Left colon (tissue), 2 donors: ENCODE measurements around the gene TNNI3. TPM values are rescaled to one million over a fixed set of nuclear protein-coding genes. Genes with fewer than 3 reads are reported as not detected.

Experiments used
- microRNA-seq, 2 donors: library from miRNA; unstranded; fragments of <30 nt; microRNA quantifications; one replicate each; pipeline versions ENCODE4 v1.1.0 to v1.2.0, GENCODE V29; 2020
- total RNA-seq, 2 donors: library from RNA; stranded (reverse); fragmentation: NEBNext Ultra II Directional; extraction: Animal tissue kit (Norgen Biotek cat#: 25700); gene quantifications; one replicate each; pipeline ENCODE4 v1.2.1, GENCODE V29; 2021
- donor health status: DM: no; HTN: no; CAD: no.
- donor health status: DM: yes; HTN: yes; CAD: no.

Gene TNNI3
- total RNA-seq, 2 donors from 2014 or later: 1.1 TPM; not detected in 1

Small RNAs within 50 kb of the gene (microRNA-seq; reads per million reads assigned to microRNA genes)
- 0 reads per million in 2 donors for gene MIR7975

Other genes with a start within 250 kb of the TNNI3 start
- under 1 TPM in 1 of 2 donors, not detected in 1; 0.17 TPM for gene NLRP7, start 210.2 kb downstream of the TNNI3 start, total RNA-seq
- 1 to 10 TPM; 2.0 to 3.8 TPM for gene NLRP2, start 191.4 kb downstream of the TNNI3 start, total RNA-seq
- gene GP6, start 119.5 kb downstream of the TNNI3 start, total RNA-seq: under 1 TPM; 0.28 to 0.49 TPM
- 10 to 100 TPM; 50.5 to 69.3 TPM for gene RDH13, start 94.6 kb downstream of the TNNI3 start, total RNA-seq
- 10 to 100 TPM; 42.1 to 75.9 TPM for gene EPS8L1, start 81.9 kb downstream of the TNNI3 start, total RNA-seq
- 100 to 1,000 TPM; 102 to 118 TPM for gene PPP1R12C, start 40.1 kb downstream of the TNNI3 start, total RNA-seq
- under 1 TPM; 0.40 to 0.70 TPM for gene TNNT1, start 8.5 kb downstream of the TNNI3 start, total RNA-seq
- gene DNAAF3, start 8.9 kb upstream of the TNNI3 start, total RNA-seq: 1 to 10 TPM in 1 of 2 donors, under 1 TPM in 1; 0.79 to 2.6 TPM
- 1 to 10 TPM in 1 of 2 donors, under 1 TPM in 1; 0.64 to 1.9 TPM for gene SYT5, start 22.6 kb upstream of the TNNI3 start, total RNA-seq
- 100 to 1,000 TPM in 1 of 2 donors, 10 to 100 TPM in 1; 95.7 to 104 TPM for gene PTPRH, start 51.8 kb upstream of the TNNI3 start, total RNA-seq
- 1 to 10 TPM; 2.2 to 2.9 TPM for gene TMEM86B, start 71.0 kb upstream of the TNNI3 start, total RNA-seq
- gene PPP6R1, start 101.3 kb upstream of the TNNI3 start, total RNA-seq: 10 to 100 TPM; 56.6 to 59.5 TPM
- gene HSPBP1, start 122.4 kb upstream of the TNNI3 start, total RNA-seq: 10 to 100 TPM; 28.4 to 35.2 TPM
- 1 to 10 TPM in 1 of 2 donors, under 1 TPM in 1; 0.95 to 1.3 TPM for gene BRSK1, start 126.3 kb upstream of the TNNI3 start, total RNA-seq
- gene TMEM150B, start 167.6 kb upstream of the TNNI3 start, total RNA-seq: 10 to 100 TPM; 50.2 to 54.6 TPM
- 10 to 100 TPM; 19.0 to 20.7 TPM for gene KMT5C, start 182.1 kb upstream of the TNNI3 start, total RNA-seq
- 10 to 100 TPM; 23.0 to 27.6 TPM for gene COX6B2, start 197.0 kb upstream of the TNNI3 start, total RNA-seq
- not detected for gene GARIN5B, start 205.5 kb upstream of the TNNI3 start, total RNA-seq
- gene IL11, start 212.7 kb upstream of the TNNI3 start, total RNA-seq: under 1 TPM; 0.31 to 0.46 TPM
- not detected for gene TMEM190, start 219.1 kb upstream of the TNNI3 start, total RNA-seq
- 10 to 100 TPM; 83.4 to 89.4 TPM for gene TMEM238, start 226.6 kb upstream of the TNNI3 start, total RNA-seq
- gene RPL28, start 228.2 kb upstream of the TNNI3 start, total RNA-seq: 1,000 to 10,000 TPM; 1,151 to 1,179 TPM